Endodermal cell (in vitro differentiated cells): ENCODE measurements around the gene CEBPG. TPM values are rescaled to one million over a fixed set of nuclear protein-coding genes. Genes with fewer than 3 reads are reported as not detected.

Experiments
- DNase-seq: peaks from one replicate; pipeline ENCODE4 v3.0.0-alpha.2; 2017
- H3K27ac ChIP-seq: 2 replicates; pipeline ENCODE4 v1.5.1; 2013; ENCODE audit warnings: mild to moderate bottlenecking, low read depth, low read length, moderate library complexity
- H3K27me3 ChIP-seq: 2 replicates; pipeline ENCODE4 v1.6.1; 2013; ENCODE audit warnings: mild to moderate bottlenecking, low read length, moderate library complexity; ENCODE audit not compliant: insufficient read depth, control insufficient read depth, poor library complexity, severe bottlenecking
- H3K36me3 ChIP-seq: 2 replicates; pipeline ENCODE4 v1.7.0; 2013; ENCODE audit warnings: mild to moderate bottlenecking, low read length, moderate library complexity; ENCODE audit not compliant: control insufficient read depth, insufficient read depth
- H3K4me1 ChIP-seq: one replicate; pipeline ENCODE4 v1.7.0; 2013; ENCODE audit warnings: low read length; ENCODE audit not compliant: control insufficient read depth, insufficient read depth
- H3K4me3 ChIP-seq: 2 replicates; pipeline ENCODE4 v1.5.1; 2013; ENCODE audit warnings: mild to moderate bottlenecking, low read length, moderate library complexity
- H3K9ac ChIP-seq: 2 replicates; pipeline ENCODE4 v1.6.1; 2013; ENCODE audit warnings: mild to moderate bottlenecking, low read length, moderate library complexity; ENCODE audit not compliant: poor library complexity, severe bottlenecking; ENCODE audit errors: extremely low read depth
- H3K9me3 ChIP-seq: 2 replicates; pipeline ENCODE4 v1.6.1; 2013; ENCODE audit warnings: mild to moderate bottlenecking, low read length, moderate library complexity; ENCODE audit not compliant: control insufficient read depth
- H3K27ac Mint-ChIP-seq: 2 replicates; pipeline ENCODE4 v1.8.0; 2020; ENCODE audit warnings: mixed read lengths
- H3K27me3 Mint-ChIP-seq: 2 replicates; pipeline ENCODE4 v1.8.0; 2021; ENCODE audit warnings: mild to moderate bottlenecking, mixed read lengths; ENCODE audit not compliant: insufficient read depth
- H3K36me3 Mint-ChIP-seq: 2 replicates; pipeline ENCODE4 v1.8.0; 2020; ENCODE audit warnings: low read depth, mixed read lengths
- H3K4me1 Mint-ChIP-seq: 2 replicates; pipeline ENCODE4 v1.8.0; 2020; ENCODE audit warnings: mixed read lengths
- H3K4me3 Mint-ChIP-seq: 2 replicates; pipeline ENCODE4 v1.8.0; 2020; ENCODE audit warnings: mild to moderate bottlenecking, moderate library complexity, mixed read lengths
- H3K9me3 Mint-ChIP-seq: 2 replicates; pipeline ENCODE4 v1.8.0; 2020; ENCODE audit warnings: mild to moderate bottlenecking, mixed read lengths
- WGBS, 2 experiments: methylation state at CpG; one replicate each; pipeline versions ENCODE4 v1.1.5 to v1.1.7; 2013; ENCODE audit warnings: missing lambda C conversion rate in 2 of 2, mixed read lengths in 1 of 2; ENCODE audit not compliant: insufficient coverage in 1 of 2, insufficient read length in 1 of 2; 5-methylcytosine and 5-hydroxymethylcytosine counted together
- total RNA-seq, 2 donors: library from RNA; stranded (reverse); fragmentation: NEBNext Ultra II Directional in 1 of 2; extraction: Animal tissue kit (Norgen Biotek cat#: 25700) in 1 of 2; gene quantifications; 2 replicates in 1 of 2; 3 replicates in 1 of 2; pipeline ENCODE4 v1.2.1, GENCODE V29; 2021
- TF ChIP-seq, protein P1 (sequence below): fragments of 200-600 bp; sonication (generic); conservative IDR thresholded peaks from 2 replicates; pipeline ENCODE4 v1.5.0; 2021; ENCODE audit warnings: antibody characterized with exemption, mild to moderate bottlenecking

The CEBPG gene
- total RNA-seq, 2 donors from 2014 or later = 31.9 to 33.8 TPM

- Histone ChIP-seq H3K9me3 (no peaks in the 10 kb centered on the region), H3K27ac (no peak overlapping the region), H3K9ac (no peak overlapping the region), H3K27me3 (peaks cover 27% of the 10 kb centered on the region), H3K4me1 (no peaks in the 10 kb centered on the region), H3K36me3 (no peaks in the 10 kb centered on the region), H3K4me3 (no peak overlapping the region)
- no peak for DNase-seq
- Mint-ChIP-seq H3K4me1 (no peaks in the 10 kb centered on the region), H3K27ac (no peak overlapping the region), H3K27me3 (peaks cover 22% of the 10 kb centered on the region), H3K36me3 (no peaks in the 10 kb centered on the region), H3K9me3 (no peaks in the 10 kb centered on the region), H3K4me3 (no peak overlapping the region)
- TF ChIP-seq, protein P1, sequence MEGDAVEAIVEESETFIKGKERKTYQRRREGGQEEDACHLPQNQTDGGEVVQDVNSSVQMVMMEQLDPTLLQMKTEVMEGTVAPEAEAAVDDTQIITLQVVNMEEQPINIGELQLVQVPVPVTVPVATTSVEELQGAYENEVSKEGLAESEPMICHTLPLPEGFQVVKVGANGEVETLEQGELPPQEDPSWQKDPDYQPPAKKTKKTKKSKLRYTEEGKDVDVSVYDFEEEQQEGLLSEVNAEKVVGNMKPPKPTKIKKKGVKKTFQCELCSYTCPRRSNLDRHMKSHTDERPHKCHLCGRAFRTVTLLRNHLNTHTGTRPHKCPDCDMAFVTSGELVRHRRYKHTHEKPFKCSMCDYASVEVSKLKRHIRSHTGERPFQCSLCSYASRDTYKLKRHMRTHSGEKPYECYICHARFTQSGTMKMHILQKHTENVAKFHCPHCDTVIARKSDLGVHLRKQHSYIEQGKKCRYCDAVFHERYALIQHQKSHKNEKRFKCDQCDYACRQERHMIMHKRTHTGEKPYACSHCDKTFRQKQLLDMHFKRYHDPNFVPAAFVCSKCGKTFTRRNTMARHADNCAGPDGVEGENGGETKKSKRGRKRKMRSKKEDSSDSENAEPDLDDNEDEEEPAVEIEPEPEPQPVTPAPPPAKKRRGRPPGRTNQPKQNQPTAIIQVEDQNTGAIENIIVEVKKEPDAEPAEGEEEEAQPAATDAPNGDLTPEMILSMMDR = no peak
- WGBS, 2 experiments = 78 to 93% methylated on average over 1 to 3 of the region's 6 CpGs
Observed at GRCh38 chr19:33345163-33345562, 28.3 kb upstream of the CEBPG start.

GRCh38 chr19:33346665-33347064, 26.8 kb upstream of the CEBPG start:
- no peak overlapping the region for H3K27ac ChIP-seq
- H3K4me3 ChIP-seq = no peak overlapping the region
- H3K36me3 ChIP-seq = no peaks in the 10 kb centered on the region
- no peaks in the 10 kb centered on the region for H3K9me3 ChIP-seq
- Mint-ChIP-seq H3K4me1 (no peaks in the 10 kb centered on the region), H3K36me3 (no peaks in the 10 kb centered on the region), H3K9me3 (no peaks in the 10 kb centered on the region), H3K4me3 (no peak overlapping the region), H3K27ac (no peak overlapping the region), H3K27me3 (peaks cover 18% of the 10 kb centered on the region)
- no peaks in the 10 kb centered on the region for H3K4me1 ChIP-seq
- DNase-seq = no peak
- TF ChIP-seq, protein P1 = no peak
- H3K27me3 ChIP-seq = peaks cover 20% of the 10 kb centered on the region
- H3K9ac ChIP-seq = no peak overlapping the region

DNA sequence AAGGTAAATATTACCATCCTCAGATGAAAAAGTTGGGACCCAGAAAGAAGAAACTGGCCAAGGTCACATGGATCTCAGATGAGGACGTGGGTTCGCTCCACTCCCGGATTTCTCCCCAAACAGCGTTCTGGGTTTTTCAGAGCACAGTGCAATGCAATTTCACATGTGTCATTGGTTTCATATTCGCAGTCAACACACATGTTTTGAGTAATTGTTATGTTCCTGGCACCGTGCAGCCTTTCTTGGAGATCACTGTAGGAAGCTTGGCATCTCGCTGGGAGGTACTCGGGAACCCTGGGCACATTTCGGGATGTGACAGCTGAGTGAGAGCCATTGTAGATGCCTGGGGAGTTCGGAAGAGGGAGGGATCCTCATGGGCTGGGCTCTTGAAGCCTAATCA, 26.2 kb upstream of the CEBPG start:
- Mint-ChIP-seq H3K4me3 (no peak overlapping the region), H3K36me3 (no peaks in the 10 kb centered on the region), H3K9me3 (no peaks in the 10 kb centered on the region), H3K4me1 (no peaks in the 10 kb centered on the region), H3K27ac (no peak overlapping the region), H3K27me3 (peaks cover 18% of the 10 kb centered on the region)
- 87 to 95% methylated on average over 8 to 10 of the region's 10 CpGs for WGBS, 2 experiments
- Histone ChIP-seq H3K27me3 (peaks cover 20% of the 10 kb centered on the region), H3K9ac (no peak overlapping the region), H3K9me3 (no peaks in the 10 kb centered on the region), H3K27ac (no peak overlapping the region), H3K36me3 (no peaks in the 10 kb centered on the region), H3K4me1 (no peaks in the 10 kb centered on the region), H3K4me3 (no peak overlapping the region)
- no peak for DNase-seq
- TF ChIP-seq, protein P1 = no peak
